ENCODE measurements around the gene CDK14.

DNA sequence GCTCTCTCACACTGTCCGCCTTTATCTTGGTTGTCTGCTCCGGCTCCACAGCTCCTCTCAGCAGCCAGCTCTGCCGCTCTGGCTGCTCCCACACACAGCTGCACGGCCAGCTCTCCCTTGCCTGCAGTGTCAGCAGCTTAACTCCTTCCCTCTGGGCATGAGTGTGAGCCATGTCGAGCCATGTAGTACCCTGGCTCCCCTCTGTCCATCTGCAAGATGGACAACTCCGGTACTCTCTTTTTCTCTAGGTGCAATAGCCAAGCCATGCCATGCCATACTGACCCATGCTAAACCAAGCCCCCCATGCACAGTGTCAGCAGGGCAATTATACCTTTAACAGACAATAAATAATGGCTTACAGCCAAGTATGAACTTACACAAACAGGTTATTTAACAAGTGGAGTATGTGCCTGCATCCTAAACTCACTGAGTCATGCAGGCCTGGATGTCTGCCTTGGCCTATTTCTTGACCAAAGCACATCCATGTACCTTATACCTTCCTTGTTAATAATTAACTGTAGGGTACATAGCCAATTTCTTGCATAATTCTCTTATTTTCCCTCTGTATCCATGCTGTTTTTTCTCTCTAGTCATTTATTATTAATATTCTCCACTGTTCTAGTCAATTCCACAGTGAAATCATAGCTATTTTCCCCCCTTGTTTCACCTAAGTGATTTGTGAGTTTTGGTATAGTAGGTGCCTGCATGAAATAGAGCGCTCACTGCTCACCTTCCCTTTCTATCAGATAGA is 170.9 kb downstream of the CDK14 start:
- TF ChIP-seq, protein P1, sequence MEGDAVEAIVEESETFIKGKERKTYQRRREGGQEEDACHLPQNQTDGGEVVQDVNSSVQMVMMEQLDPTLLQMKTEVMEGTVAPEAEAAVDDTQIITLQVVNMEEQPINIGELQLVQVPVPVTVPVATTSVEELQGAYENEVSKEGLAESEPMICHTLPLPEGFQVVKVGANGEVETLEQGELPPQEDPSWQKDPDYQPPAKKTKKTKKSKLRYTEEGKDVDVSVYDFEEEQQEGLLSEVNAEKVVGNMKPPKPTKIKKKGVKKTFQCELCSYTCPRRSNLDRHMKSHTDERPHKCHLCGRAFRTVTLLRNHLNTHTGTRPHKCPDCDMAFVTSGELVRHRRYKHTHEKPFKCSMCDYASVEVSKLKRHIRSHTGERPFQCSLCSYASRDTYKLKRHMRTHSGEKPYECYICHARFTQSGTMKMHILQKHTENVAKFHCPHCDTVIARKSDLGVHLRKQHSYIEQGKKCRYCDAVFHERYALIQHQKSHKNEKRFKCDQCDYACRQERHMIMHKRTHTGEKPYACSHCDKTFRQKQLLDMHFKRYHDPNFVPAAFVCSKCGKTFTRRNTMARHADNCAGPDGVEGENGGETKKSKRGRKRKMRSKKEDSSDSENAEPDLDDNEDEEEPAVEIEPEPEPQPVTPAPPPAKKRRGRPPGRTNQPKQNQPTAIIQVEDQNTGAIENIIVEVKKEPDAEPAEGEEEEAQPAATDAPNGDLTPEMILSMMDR (conservative IDR thresholded peaks at IDR 0.05) = no peak
- no peak for TF ChIP-seq EZH2 (IDR thresholded peaks at IDR 0.05; ENCODE audit: low read depth)
